Right lobe of liver (tissue), 6 donors: ENCODE measurements around the gene DPPA5. TPM values are rescaled to one million over a fixed set of nuclear protein-coding genes. Genes with fewer than 3 reads are reported as not detected.

Experiments used
- ATAC-seq, 4 donors: fragments of 200-7000 bp; cut with Tn5 transposase; one replicate each; pipeline ENCODE4 v1.9.1; 2020; ENCODE audit warnings: mild to moderate bottlenecking in 4 of 4, moderate library complexity in 4 of 4
- DNase-seq, 3 donors: peaks; one replicate each; pipeline ENCODE4 v3.0.0-alpha.2; 2020
- H3K27ac ChIP-seq, 3 donors: fragments of 200-600 bp; one replicate each; pipeline ENCODE4 v1.8.0; 2022
- H3K27me3 ChIP-seq, 2 donors: fragments of 200-600 bp; one replicate each; pipeline ENCODE4 v1.8.0; 2022
- H3K36me3 ChIP-seq, 4 donors: fragments of 200-600 bp; sonication (generic) in 1 of 4; one replicate each; pipeline versions ENCODE4 v1.5.1 to v1.8.0; 2017 to 2022; ENCODE audit warnings: control low read depth in 1 of 4
- H3K4me1 ChIP-seq, 4 donors: fragments of 200-600 bp; sonication (generic) in 1 of 4; one replicate each; pipeline versions ENCODE4 v1.5.1 to v1.8.0; 2017 to 2022; ENCODE audit warnings: control low read depth in 1 of 4
- H3K4me3 ChIP-seq, 3 donors: fragments of 200-600 bp; one replicate each; pipeline ENCODE4 v1.8.0; 2022
- H3K9me3 ChIP-seq, 4 donors: fragments of 200-600 bp; sonication (generic) in 1 of 4; one replicate each; pipeline versions ENCODE4 v1.5.1 to v1.8.0; 2017 to 2022; ENCODE audit warnings: control low read depth in 1 of 4
- POLR2A ChIP-seq: fragments of 450-650 bp; IDR thresholded peaks from one replicate; pipeline ENCODE4 v1.6.1; 2017; ENCODE audit warnings: antibody characterized with exemption, mild to moderate bottlenecking
- WGBS: methylation state at CpG from one replicate; pipeline ENCODE4 v1.1.6; 2018; ENCODE audit warnings: low coverage, low lambda C conversion rate; ENCODE audit not compliant: insufficient coverage; ENCODE audit errors: missing lambda C conversion rate; 5-methylcytosine and 5-hydroxymethylcytosine counted together
- intact Hi-C, 2 donors: fragments of 100-400 bp; cut with DNase I; formaldehyde crosslinking; loops; one replicate each; pipeline versions ENCODE4 v1.11.2 to v1.14.1; 2022
- total RNA-seq, 6 experiments: library from RNA; depleted of rRNA in 2 of 6; stranded (reverse); fragments of >200 nt in 2 of 6; fragmentation: NEBNext Ultra II Directional in 3 of 6; extraction: Animal tissue kit (Norgen Biotek cat#: 25700) in 3 of 6; gene quantifications; one replicate each; pipeline versions ENCODE4 v1.1.0 to v1.2.4, GENCODE V29; 2016 to 2023
- TF ChIP-seq, protein P1 (sequence below), 4 donors: fragments of 200-600 bp in 3 of 4; fragments of 450-650 bp in 1 of 4; IDR thresholded peaks; one replicate each; pipeline versions ENCODE4 v1.5.1 to v1.8.0; 2016 to 2022; ENCODE audit warnings: antibody characterized with exemption in 4 of 4, mild to moderate bottlenecking in 2 of 4
- donor health status: DM: no; HTN: yes; CAD: no.
- donor health status: DM: no; HTN: no; CAD: no.
- donor health status: DM: no; HTN: no; CAD: no.
- donor health status: DM: no; HTN: yes; CAD: no.
- donor health status: DM: no; HTN: yes; CAD: no.

The DPPA5 gene
- total RNA-seq, 6 experiments from 2014 or later: not detected

GRCh38 chr6:73362358-73362757 is 8.3 kb upstream of the DPPA5 start, which contains the start of gene KHDC3L:
TSS of gene KHDC3L (plus strand) at chr6:73362658. CDS start at chr6:73362730, 72 bp downstream.
- Histone ChIP-seq H3K9me3 (no peaks in the 10 kb centered on the region), H3K4me1 (no peaks in the 10 kb centered on the region), H3K4me3 (no peak within 1 kb of the TSS), H3K36me3 (no peaks in the 10 kb centered on the region), H3K27ac (no peak within 1 kb of the TSS), H3K27me3 (no peaks in the 10 kb centered on the region)
- DNase-seq: no peak
- intact Hi-C loops: no loop called here
- 60% methylated on average over 1 of the region's 23 CpGs for WGBS
- ATAC-seq: no peak
- TF ChIP-seq, protein P1, sequence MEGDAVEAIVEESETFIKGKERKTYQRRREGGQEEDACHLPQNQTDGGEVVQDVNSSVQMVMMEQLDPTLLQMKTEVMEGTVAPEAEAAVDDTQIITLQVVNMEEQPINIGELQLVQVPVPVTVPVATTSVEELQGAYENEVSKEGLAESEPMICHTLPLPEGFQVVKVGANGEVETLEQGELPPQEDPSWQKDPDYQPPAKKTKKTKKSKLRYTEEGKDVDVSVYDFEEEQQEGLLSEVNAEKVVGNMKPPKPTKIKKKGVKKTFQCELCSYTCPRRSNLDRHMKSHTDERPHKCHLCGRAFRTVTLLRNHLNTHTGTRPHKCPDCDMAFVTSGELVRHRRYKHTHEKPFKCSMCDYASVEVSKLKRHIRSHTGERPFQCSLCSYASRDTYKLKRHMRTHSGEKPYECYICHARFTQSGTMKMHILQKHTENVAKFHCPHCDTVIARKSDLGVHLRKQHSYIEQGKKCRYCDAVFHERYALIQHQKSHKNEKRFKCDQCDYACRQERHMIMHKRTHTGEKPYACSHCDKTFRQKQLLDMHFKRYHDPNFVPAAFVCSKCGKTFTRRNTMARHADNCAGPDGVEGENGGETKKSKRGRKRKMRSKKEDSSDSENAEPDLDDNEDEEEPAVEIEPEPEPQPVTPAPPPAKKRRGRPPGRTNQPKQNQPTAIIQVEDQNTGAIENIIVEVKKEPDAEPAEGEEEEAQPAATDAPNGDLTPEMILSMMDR (IDR thresholded peaks at IDR 0.05): no peak
- no peak for TF ChIP-seq POLR2A

DNA sequence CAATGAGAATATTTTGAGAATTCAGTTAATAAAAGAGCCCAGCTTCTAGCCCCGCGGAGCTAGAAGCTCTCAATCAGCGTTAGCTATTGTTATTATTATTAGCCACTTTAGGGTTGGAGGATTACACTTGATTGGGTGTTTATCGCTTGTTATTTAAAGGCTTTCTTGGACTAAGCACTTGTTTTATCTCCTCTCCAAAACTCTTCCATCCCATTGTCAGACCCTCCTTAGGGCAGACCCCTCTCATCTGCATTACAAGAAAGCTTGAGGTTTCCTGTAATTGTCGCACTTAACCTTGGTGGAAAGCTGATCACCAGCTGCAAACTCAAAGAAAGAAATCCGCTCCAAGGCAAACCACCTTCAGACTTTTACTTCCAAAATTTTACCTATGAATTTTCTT is 4.8 kb downstream of the DPPA5 start:
- intact Hi-C loops: no loop called here
- no peaks in the 10 kb centered on the region for H3K4me1 ChIP-seq
- TF ChIP-seq POLR2A: no peak
- TF ChIP-seq, protein P1 (IDR thresholded peaks at IDR 0.05): no peak
- WGBS: 19% methylated on average over 6 of the region's 6 CpGs
- DNase-seq (no peak), ATAC-seq (no peak)
- no peak overlapping the region for H3K4me3 ChIP-seq
- no peaks in the 10 kb centered on the region for H3K36me3 ChIP-seq
- no peaks in the 10 kb centered on the region for H3K9me3 ChIP-seq
- H3K27ac ChIP-seq: no peak overlapping the region
- no peaks in the 10 kb centered on the region for H3K27me3 ChIP-seq

DNA sequence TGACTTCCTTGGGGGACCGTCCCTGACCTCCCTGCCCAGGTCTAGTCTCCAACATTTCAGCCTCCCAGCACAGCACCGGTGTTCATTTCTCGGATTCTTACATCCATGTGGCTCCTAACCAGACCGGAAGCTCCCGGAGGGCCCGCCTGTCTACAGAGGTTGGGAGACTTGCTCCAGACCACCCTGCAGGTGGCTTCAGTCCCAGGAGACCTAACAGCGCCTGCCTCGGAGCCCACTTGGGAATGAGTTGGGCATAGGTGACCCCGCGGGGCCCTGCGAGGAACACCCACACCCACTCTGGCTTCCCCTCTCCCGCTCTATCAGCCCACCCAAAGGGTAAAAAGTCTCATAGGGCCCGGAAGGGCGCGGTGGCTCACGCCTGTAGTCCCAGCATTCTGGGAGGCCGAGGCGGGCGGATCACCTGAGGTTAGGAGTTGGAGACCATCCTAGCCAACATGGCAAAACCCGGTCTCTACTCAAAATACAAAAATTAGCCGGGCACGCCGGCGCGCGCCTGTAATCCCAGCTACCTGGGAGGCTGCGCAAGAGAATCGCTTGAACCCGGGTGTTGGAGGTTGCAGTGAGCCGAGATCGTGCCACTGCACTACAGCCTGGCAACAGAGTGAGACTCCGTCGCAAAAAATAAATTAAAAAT is 5.4 kb downstream of the DPPA5 start:
- Histone ChIP-seq H3K27ac (no peak overlapping the region), H3K4me1 (no peaks in the 10 kb centered on the region), H3K36me3 (no peaks in the 10 kb centered on the region), H3K27me3 (no peaks in the 10 kb centered on the region), H3K9me3 (no peaks in the 10 kb centered on the region), H3K4me3 (no peak overlapping the region)
- intact Hi-C loops: no loop called here
- WGBS: 49% methylated on average over 23 of the region's 33 CpGs
- TF ChIP-seq, protein P1 (IDR thresholded peaks at IDR 0.05): no peak
- no peak for TF ChIP-seq POLR2A
- DNase-seq: no peak
- no peak for ATAC-seq

DNA sequence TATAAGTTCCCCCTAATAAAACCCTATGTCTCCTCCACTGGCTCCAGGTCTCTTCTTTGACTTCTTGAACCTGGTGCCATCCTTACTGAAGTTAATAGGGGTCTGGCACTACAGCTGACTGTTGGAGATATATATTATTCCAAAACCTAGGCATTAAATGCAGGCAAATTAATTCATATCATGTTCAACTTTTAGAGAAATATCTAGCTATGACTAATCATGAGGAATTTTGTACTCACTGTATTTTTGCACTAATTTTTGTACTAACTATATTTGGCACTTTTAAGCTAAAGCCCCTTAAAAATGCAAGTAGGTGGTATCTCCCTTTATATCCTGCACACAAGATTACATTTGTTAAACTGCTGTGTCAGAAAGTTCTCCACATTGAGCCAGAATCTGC is 10.9 kb downstream of the DPPA5 start:
- intact Hi-C loops: no loop called here
- Histone ChIP-seq H3K9me3 (no peaks in the 10 kb centered on the region), H3K4me1 (no peaks in the 10 kb centered on the region), H3K36me3 (no peaks in the 10 kb centered on the region), H3K4me3 (no peak overlapping the region), H3K27me3 (no peaks in the 10 kb centered on the region), H3K27ac (no peak overlapping the region)
- ATAC-seq: no peak
- no peak for DNase-seq
- TF ChIP-seq, protein P1 (IDR thresholded peaks at IDR 0.05): no peak
- no peak for TF ChIP-seq POLR2A

GRCh38 chr6:73342174-73342573 is 11.9 kb downstream of the DPPA5 start:
- no peak overlapping the region for H3K4me3 ChIP-seq
- no peaks in the 10 kb centered on the region for H3K27me3 ChIP-seq
- intact Hi-C loops: no loop called here

More at GRCh38 chr6:73342174-73342573, 11.9 kb downstream of the DPPA5 start:
- DNase-seq: no peak
- ATAC-seq: no peak
- Histone ChIP-seq H3K27ac (no peak overlapping the region), H3K36me3 (no peaks in the 10 kb centered on the region), H3K9me3 (no peaks in the 10 kb centered on the region), H3K4me1 (no peaks in the 10 kb centered on the region)
- 76% methylated on average over 5 of the region's 5 CpGs for WGBS
- no peak for TF ChIP-seq POLR2A
- TF ChIP-seq, protein P1 (IDR thresholded peaks at IDR 0.05): no peak
